HEK293T (cell line): ENCODE data around the gene RAB40B.

ENCODE experiments used
- CTCF ChIA-PET: fragments of 350-600 bp; formaldehyde crosslinking; extraction: SDS; loops from one replicate; lab custom pipeline; 2021; ENCODE audit warnings: antibody characterized with exemption, inconsistent platforms; lab: Yijun Ruan, JAX
- POLR2A ChIA-PET: fragments of 350-600 bp; formaldehyde crosslinking; extraction: SDS; loops from one replicate; lab custom pipeline; 2020; ENCODE audit warnings: antibody characterized with exemption, inconsistent platforms; lab: Yijun Ruan, JAX
- DNase-seq: peaks from one replicate; pipeline ENCODE4 v3.0.0; 2012; ENCODE audit warnings: mixed read lengths; ENCODE audit errors: extremely low spot score
- ARNT ChIP-seq: fragments of 450-650 bp; IDR thresholded peaks from 2 replicates; pipeline ENCODE4 v1.6.1; 2017; ENCODE audit warnings: mild to moderate bottlenecking
- BHLHE40 ChIP-seq: fragments of 450-650 bp; IDR thresholded peaks from 2 replicates; pipeline ENCODE4 v1.6.1; 2016; ENCODE audit warnings: mild to moderate bottlenecking, moderate library complexity, borderline replicate concordance
- CTBP1 ChIP-seq: fragments of 450-650 bp; IDR thresholded peaks from 2 replicates; pipeline ENCODE4 v1.6.1; 2016; ENCODE audit warnings: borderline replicate concordance
- ELF4 ChIP-seq: fragments of 450-650 bp; IDR thresholded peaks from 2 replicates; pipeline ENCODE4 v1.6.1; 2017; ENCODE audit warnings: antibody characterized with exemption
- FOXA1 ChIP-seq: fragments of 450-650 bp; IDR thresholded peaks from 2 replicates; pipeline ENCODE4 v1.6.1; 2016; ENCODE audit warnings: mild to moderate bottlenecking
- FOXK2 ChIP-seq: fragments of 450-650 bp; IDR thresholded peaks from 2 replicates; pipeline ENCODE4 v1.6.1; 2016; ENCODE audit warnings: mild to moderate bottlenecking
- FOXM1 ChIP-seq: fragments of 450-650 bp; IDR thresholded peaks from 2 replicates; pipeline ENCODE4 v1.6.1; 2017; ENCODE audit warnings: mild to moderate bottlenecking, borderline replicate concordance
- HDGF ChIP-seq: fragments of 450-650 bp; IDR thresholded peaks from 2 replicates; pipeline ENCODE4 v1.6.1; 2017; ENCODE audit warnings: antibody characterized with exemption, borderline replicate concordance
- L3MBTL2 ChIP-seq: fragments of 450-650 bp; conservative IDR thresholded peaks from 2 replicates; pipeline ENCODE4 v1.6.1; 2016; ENCODE audit warnings: mild to moderate bottlenecking
- LEF1 ChIP-seq: fragments of 450-650 bp; IDR thresholded peaks from 2 replicates; pipeline ENCODE4 v1.6.1; 2017; ENCODE audit warnings: mild to moderate bottlenecking, borderline replicate concordance
- NFRKB ChIP-seq: fragments of 450-650 bp; IDR thresholded peaks from 2 replicates; pipeline ENCODE4 v1.6.1; 2016; ENCODE audit warnings: mild to moderate bottlenecking, moderate library complexity
- SP1 ChIP-seq: fragments of 450-650 bp; IDR thresholded peaks from 2 replicates; pipeline ENCODE4 v1.6.1; 2017
- SUZ12 ChIP-seq: fragments of 450-650 bp; IDR thresholded peaks from 2 replicates; pipeline ENCODE4 v1.6.1; 2016; ENCODE audit warnings: mild to moderate bottlenecking
- TARDBP ChIP-seq: fragments of 450-650 bp; IDR thresholded peaks from 2 replicates; pipeline ENCODE4 v1.6.1; 2016
- ZNF384 ChIP-seq: fragments of 450-650 bp; IDR thresholded peaks from 2 replicates; pipeline ENCODE4 v1.6.1; 2016
- TF ChIP-seq, protein P1 (sequence below): fragments of 450-650 bp; IDR thresholded peaks from 2 replicates; pipeline ENCODE4 v1.6.1; 2016

RAB40B gene

DNA sequence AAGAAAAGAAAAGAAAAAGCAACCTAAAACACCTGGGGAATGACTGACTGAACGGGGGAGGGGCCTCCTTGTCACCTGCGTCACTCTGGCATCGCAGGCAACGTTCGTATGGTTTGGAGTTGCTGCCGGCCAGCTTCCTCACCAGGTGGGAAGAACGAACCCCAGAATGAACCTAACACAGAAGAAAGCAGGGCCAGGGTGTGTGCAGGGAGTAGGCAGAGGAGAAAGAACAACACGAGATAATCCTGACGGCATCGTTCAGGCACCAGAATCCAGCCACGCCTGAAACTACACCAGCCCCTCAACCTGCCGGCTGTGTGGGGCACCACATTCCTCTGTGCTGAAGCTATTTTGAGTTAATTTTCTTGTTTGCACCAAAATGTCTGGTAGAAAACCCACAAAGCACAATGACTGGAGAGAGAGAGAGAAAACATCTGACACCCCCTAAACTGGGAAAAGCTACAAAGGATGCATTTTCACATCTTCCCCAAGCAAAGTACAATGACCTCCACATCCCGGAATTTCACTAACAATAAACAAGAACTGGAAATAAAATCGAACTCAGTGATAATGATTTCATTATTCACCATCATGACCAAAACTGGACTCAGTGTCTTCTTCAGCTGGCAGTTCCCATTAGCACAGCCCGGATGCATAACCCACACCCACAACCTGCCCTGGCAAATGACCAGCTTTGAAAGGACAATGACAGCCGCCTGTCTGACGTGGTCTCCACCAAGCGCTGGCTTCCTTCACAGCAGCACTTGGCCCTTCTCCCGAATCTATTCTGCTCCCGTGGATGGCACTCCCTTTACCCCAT is 23.6 kb downstream of the RAB40B start:
- TF ChIP-seq FOXM1 (no peak), BHLHE40 (no peak), LEF1 (no peak), ELF4 (no peak), CTBP1 (no peak), NFRKB (no peak), HDGF (no peak), ARNT (no peak), TARDBP (no peak), SUZ12 (no peak), L3MBTL2 (no peak), ZNF384 (no peak), FOXA1 (no peak), FOXK2 (no peak), SP1 (no peak)
- TF ChIP-seq, protein P1, sequence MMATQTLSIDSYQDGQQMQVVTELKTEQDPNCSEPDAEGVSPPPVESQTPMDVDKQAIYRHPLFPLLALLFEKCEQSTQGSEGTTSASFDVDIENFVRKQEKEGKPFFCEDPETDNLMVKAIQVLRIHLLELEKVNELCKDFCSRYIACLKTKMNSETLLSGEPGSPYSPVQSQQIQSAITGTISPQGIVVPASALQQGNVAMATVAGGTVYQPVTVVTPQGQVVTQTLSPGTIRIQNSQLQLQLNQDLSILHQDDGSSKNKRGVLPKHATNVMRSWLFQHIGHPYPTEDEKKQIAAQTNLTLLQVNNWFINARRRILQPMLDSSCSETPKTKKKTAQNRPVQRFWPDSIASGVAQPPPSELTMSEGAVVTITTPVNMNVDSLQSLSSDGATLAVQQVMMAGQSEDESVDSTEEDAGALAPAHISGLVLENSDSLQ = no peak
- DNase-seq = no peak
- POLR2A ChIA-PET = no interaction called here
- CTCF ChIA-PET = no interaction called here

DNA sequence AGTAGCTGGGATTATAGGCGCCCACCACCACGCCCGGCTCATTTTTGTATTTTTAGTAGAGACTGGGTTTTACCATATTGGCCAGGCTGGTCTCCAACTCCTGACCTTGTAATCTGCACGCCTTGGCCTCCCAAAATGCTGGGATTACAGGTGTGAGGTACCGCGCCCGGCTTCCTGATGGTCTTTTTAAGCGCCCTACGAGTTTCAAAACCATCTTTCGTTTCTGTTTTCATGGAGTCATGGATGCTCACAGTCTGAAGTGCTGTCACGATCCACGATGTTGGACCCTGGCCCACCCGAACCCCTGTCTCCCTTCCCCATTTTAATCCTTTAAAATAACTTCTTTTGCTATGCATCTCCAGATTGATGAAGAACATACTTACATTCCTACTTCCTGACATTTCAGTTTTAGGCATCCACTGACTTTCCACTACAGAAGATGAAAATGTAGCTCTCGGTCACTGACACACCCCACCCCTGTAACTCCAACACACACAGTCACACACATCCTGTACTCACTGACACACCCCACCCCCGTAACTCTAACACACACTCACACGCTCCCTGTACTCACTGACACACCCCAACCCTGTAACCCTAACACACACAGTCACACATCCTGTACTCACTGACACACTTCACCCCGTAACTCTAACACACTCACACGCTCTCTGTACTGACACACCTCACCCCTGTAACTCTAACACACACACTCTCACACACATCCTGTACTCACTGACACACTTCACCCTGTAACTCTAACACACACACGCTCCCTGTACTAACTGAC is 27.6 kb downstream of the RAB40B start:
- CTCF ChIA-PET = no interaction called here
- TF ChIP-seq L3MBTL2 (no peak), ELF4 (no peak), ZNF384 (no peak), BHLHE40 (no peak), SUZ12 (no peak), CTBP1 (no peak), SP1 (no peak), ARNT (no peak), FOXK2 (no peak), FOXA1 (no peak), FOXM1 (no peak)
- TF ChIP-seq, protein P1 = no peak
- POLR2A ChIA-PET = interaction anchor here (0.9 kb wide), 1 partner anchor 45 kb away, joined by 3 read pairs; the partner anchor contains the start of gene FN3KRP
- no peak for DNase-seq

DNA sequence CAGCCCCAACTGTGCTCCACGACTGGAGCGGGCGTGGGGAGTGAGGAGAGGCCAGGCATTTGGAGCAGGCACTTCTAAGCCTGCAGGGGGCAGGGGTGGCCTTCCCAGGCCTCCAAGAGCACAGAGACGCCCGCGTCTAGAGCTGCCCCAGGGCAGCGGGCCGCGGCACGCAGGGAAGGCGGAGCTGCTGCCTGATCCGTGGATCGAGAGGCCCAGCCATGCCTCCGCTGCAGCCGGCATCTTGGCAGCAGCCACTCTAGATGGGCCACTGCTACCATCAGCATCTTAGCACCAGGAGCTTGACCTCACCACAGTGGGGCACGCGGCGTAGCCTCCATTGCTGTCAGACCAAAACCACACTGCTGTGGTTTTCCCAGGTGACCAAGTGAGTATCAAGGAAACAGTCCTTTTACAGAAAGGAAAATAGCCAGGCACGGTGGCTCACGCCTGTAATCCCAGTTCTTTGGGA is 29.8 kb downstream of the RAB40B start:
- peak; percentile 79 for DNase-seq
- TF ChIP-seq HDGF (0 out of 2 replicates have a peak, but pooled peaks have one; percentile 40), FOXM1 (no peak), ZNF384 (no peak)
- ChIA-PET CTCF (no interaction called here), POLR2A (interaction anchor here (1.1 kb wide), 1 partner anchor 11 kb away, joined by 3 read pairs; no protein-coding TSS in a partner anchor)

DNA sequence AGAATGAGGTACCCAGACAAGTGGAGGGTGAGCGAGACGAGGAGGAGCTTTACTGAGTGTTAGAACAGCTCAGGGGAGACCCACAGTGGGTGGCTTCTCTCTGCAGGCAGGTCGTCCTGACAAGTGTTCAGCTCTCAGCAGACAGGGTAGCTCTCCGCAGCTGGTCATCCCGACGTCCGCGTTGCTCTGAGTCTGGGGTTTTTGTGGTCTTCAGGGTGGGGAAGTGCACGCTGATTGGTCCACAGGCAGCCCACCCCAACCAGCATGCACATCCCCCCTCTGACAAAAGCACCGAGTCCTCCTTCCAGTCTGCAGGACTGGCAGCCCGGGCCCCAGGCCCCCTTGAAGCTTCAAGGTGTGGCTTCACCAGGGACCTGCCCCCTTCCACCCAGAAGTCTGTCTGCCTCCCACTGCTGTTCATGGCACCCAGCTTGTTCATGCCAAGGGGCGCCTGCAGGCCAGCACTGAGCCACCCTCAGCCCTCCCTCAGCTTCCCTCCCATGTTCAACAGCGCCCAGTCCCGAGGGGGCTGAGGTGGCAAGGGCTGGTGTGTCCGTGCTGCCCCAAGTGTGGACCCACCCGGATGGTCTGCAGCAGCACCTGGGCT is 30.4 kb downstream of the RAB40B start:
- TF ChIP-seq ELF4 (no peak), CTBP1 (no peak), FOXA1 (no peak), ZNF384 (no peak), SUZ12 (no peak), FOXM1 (no peak), BHLHE40 (no peak), LEF1 (no peak), NFRKB (no peak), TARDBP (no peak), SP1 (no peak), HDGF (no peak)
- POLR2A ChIA-PET = no interaction called here
- DNase-seq = no peak
- CTCF ChIA-PET = no interaction called here

DNA sequence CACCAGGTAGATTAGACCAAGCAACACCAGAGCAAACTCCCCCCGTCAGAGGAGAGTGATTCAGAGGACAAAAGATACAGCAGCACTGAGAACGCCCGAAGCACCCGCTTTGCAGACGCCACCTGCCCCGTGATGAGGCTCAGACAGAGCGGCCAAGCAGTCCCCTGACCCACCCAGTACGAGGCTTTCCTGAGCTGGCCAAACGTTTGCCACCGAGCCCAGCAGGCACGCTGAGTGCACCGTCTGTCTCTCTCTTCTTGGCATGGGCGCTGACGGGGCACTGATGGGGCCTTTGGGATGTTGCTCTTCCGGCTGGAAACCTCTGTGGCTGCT is 30.9 kb downstream of the RAB40B start:
- ChIA-PET POLR2A (no interaction called here), CTCF (no interaction called here)
- no peak for TF ChIP-seq FOXK2
- TF ChIP-seq CTBP1 = no peak
- no peak for TF ChIP-seq NFRKB
- TF ChIP-seq LEF1 = no peak
- no peak for TF ChIP-seq SP1
- TF ChIP-seq HDGF = no peak
- no peak for TF ChIP-seq ELF4
- no peak for TF ChIP-seq L3MBTL2
- TF ChIP-seq ZNF384 = no peak
- TF ChIP-seq BHLHE40 = no peak
- no peak for TF ChIP-seq FOXM1
- no peak for TF ChIP-seq ARNT
- TF ChIP-seq, protein P1 = no peak
- no peak for TF ChIP-seq SUZ12
- no peak for TF ChIP-seq FOXA1
- no peak for TF ChIP-seq TARDBP
- DNase-seq = no peak
